GM12874 (cell line): ENCODE data around the gene TVP23A.

ENCODE experiments used
- TF ChIP-seq, protein P1 (sequence below): IDR thresholded peaks from 2 replicates; pipeline ENCODE4 v1.5.1; 2011; ENCODE audit warnings: low read depth, mild to moderate bottlenecking, control low read depth, low read length, moderate library complexity; ENCODE audit not compliant: insufficient read depth

The TVP23A gene

DNA sequence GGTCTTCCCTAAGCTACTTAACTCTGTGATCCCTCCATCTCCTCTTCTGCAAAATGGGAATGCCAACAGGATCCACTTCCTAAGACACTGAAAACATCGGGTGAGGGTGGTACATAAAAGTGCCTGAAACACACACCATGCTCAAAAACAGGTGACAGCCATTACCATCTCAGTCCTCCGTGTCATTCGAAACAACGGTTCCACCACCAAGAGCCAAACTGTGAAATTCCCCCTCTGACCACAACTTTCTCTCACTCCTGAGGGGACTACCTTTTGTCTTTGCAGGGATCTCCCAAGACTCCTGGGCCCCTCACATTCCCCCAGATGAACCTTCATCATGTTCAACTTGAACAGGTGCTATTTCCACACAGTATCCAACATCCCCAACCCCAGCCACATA, 38.0 kb downstream of the TVP23A start:
- TF ChIP-seq, protein P1, sequence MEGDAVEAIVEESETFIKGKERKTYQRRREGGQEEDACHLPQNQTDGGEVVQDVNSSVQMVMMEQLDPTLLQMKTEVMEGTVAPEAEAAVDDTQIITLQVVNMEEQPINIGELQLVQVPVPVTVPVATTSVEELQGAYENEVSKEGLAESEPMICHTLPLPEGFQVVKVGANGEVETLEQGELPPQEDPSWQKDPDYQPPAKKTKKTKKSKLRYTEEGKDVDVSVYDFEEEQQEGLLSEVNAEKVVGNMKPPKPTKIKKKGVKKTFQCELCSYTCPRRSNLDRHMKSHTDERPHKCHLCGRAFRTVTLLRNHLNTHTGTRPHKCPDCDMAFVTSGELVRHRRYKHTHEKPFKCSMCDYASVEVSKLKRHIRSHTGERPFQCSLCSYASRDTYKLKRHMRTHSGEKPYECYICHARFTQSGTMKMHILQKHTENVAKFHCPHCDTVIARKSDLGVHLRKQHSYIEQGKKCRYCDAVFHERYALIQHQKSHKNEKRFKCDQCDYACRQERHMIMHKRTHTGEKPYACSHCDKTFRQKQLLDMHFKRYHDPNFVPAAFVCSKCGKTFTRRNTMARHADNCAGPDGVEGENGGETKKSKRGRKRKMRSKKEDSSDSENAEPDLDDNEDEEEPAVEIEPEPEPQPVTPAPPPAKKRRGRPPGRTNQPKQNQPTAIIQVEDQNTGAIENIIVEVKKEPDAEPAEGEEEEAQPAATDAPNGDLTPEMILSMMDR, result no peak

DNA sequence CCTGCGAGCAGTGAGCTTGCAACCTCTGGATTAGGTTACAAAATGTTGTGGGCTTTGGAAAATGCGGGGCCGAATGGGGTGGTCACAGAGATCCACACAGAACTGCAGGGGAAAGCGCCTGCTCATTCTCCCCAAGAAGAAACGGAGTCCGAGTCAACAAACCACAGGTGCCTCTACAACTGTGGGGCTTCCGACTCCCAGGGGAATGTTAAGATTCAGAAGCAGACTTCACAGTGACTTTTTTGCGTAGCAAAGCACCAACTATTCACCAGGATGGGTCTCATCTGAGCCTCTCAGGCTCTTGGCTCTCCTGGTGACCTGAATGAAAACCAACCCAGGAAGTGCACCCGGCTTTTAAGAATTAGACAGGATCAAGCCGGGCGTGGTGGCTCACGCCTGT, 41.2 kb downstream of the TVP23A start:
- TF ChIP-seq, protein P1, result no peak

DNA sequence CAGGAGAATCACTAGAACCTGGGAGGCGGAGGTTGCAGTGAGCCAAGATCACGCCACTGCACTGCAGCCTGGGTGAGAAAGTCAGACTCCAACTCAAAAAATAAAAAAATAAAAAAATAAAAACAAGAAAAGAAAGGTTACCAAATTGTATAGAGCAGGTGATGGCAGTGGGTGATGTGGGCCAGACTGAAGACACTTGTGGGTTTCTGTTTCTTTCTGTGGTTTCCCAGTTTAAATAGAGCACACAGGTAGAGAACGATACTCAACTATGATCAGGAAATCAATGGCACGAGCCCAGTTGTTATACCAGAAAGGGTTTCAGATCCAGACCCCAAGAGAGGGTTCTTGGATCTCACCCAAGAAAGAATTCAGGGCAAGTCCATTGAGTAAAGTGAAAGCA, 42.3 kb downstream of the TVP23A start:
- TF ChIP-seq, protein P1, result no peak

DNA sequence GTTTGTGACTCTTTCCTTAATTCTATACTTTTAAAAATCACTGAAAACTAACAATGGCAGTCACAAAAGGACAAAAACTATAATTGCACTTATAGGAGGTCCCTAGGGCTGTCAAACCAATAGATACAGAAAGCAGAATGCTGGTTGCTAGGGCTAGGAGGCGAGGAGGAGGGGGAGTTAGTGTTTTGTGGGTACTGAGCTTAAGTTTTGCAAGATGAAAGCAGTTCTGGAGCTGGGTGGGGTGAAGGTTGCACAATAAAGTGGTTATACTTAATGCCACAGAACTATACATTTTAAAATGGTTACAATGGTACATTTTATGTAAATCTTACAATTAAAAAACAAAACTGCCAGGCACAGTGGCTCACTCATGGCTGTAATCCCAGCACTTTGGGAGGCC, 47.7 kb downstream of the TVP23A start:
- TF ChIP-seq, protein P1, result no peak

DNA sequence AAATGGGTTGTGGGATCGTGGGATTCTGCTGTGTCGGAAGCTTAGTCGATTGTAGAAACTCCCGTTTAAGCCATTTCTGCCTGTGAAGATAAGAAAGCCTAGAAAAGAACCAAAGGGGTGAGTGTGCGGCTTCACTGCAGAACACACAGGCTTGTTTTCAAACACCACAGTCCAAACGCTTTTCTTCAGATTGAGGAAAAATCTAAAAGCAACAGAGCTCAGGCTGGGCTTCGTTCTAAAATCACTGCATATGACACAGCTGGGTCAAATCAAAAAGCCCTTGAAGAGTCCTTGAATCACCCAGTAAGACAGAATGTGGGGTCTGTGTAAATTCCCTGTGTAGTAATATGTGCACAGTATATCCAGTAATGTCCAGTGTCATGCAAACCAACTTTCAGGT, 49.2 kb downstream of the TVP23A start:
- TF ChIP-seq, protein P1, result no peak

DNA sequence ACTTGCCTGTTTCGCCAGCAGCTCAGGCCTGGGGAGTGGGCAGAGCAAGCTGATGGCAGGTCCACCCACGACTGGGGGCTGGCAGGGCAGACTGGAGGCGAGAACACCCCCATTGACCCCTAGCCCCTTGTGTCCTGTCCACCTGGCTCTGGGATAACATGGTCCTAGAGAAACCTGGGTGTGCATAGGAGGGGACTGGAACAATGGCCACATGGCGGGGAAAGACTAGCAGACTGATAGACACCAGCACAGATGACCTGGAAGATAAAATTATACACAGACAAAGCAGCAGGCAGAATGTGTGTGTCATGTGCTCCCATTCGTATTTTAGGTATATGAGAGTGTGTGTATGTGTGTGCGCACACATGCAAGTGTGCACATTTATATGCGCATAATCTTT, 51.5 kb downstream of the TVP23A start:
- TF ChIP-seq, protein P1, result no peak

DNA sequence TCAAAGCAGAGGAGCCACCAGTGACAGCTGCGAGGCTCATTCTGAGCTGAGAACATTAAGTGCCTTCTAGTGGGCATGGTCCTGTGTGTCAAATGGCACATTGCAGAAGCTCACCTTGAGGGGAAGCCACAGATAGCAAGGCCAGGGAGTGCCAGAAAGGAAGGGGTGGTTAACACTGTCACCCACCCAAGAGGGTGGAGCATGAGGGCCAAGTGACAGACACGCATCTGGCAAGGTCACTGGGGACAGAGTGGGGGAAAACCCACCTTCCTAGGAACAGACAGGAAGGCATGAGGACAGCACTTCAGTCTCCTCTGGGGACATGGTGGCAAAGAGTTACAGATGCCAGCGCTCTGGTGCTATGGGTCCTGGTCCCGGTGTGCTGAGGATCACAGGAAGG, 52.8 kb downstream of the TVP23A start:
- TF ChIP-seq, protein P1, result no peak

DNA sequence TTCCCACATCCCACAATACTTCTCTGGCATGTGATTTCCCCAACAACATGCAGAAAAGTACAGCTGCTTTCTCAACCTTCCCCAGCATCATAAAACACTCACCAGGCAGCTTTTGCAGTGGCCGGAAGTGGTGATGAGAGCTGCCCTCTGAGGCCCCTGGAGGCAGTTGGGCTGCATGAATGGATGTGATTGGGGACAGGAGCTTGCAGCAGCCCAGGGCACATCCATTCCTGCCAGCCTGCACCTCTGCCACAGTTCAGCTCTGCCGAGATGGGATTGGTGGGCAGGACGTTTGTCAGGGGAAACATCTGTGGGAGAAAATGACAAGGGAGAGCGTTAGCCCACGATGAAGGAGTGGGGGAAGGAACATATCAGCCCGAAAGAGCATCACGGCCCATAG, 55.1 kb downstream of the TVP23A start:
- TF ChIP-seq, protein P1, result no peak
